Epithelial cell of proximal tubule (primary cell): Measurements from ENCODE around the gene MYO1F. TPM values are rescaled to one million over a fixed set of nuclear protein-coding genes. Genes with fewer than 3 reads are reported as not detected.

Experiments used
- DNase-seq: peaks from one replicate; pipeline ENCODE4 v3.0.0-alpha.2; 2011; ENCODE audit warnings: low read depth
- H3K4me3 ChIP-seq: 2 replicates; pipeline ENCODE4 v1.5.1; 2011; ENCODE audit warnings: low read depth, mild to moderate bottlenecking, low read length
- total RNA-seq: library from RNA; depleted of rRNA; stranded (reverse); fragments of >200 nt; gene quantifications from 2 replicates; pipeline ENCODE4 v1.2.3, GENCODE V29; 2015
- TF ChIP-seq, protein P1 (sequence below): conservative IDR thresholded peaks from 2 replicates; pipeline ENCODE4 v1.5.1; 2012; ENCODE audit warnings: low read depth, mild to moderate bottlenecking, low read length

MYO1F gene
- total RNA-seq, 1 donor from 2014 or later: 0.06 TPM

DNA sequence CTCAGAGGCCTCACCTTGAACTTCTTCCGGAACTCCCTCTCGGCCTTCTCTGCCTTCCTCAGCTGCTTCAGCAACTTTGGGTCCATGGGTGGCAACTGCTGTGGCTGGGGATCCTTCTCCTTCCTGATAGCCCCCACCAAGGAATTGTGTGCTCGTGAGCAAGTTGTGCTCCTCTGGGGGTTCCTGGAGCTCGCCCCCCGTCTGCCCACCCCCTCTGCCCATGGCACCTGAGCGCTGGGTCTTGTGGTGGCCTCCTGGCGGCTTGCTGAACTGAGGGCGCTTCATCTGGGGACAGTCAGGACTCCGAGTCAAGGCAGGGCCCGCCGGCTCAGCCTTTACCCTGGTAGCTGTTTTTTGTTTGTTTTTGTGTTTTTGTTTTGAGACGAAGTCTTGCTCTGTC is 86.4 kb downstream of the MYO1F start:
- no peak for DNase-seq
- H3K4me3 ChIP-seq: no peak overlapping the region
- TF ChIP-seq, protein P1, sequence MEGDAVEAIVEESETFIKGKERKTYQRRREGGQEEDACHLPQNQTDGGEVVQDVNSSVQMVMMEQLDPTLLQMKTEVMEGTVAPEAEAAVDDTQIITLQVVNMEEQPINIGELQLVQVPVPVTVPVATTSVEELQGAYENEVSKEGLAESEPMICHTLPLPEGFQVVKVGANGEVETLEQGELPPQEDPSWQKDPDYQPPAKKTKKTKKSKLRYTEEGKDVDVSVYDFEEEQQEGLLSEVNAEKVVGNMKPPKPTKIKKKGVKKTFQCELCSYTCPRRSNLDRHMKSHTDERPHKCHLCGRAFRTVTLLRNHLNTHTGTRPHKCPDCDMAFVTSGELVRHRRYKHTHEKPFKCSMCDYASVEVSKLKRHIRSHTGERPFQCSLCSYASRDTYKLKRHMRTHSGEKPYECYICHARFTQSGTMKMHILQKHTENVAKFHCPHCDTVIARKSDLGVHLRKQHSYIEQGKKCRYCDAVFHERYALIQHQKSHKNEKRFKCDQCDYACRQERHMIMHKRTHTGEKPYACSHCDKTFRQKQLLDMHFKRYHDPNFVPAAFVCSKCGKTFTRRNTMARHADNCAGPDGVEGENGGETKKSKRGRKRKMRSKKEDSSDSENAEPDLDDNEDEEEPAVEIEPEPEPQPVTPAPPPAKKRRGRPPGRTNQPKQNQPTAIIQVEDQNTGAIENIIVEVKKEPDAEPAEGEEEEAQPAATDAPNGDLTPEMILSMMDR: no peak

GRCh38 chr19:8490395-8490760 is 86.9 kb downstream of the MYO1F start:
- TF ChIP-seq, protein P1: no peak
- DNase-seq: no peak
- no peak overlapping the region for H3K4me3 ChIP-seq

DNA sequence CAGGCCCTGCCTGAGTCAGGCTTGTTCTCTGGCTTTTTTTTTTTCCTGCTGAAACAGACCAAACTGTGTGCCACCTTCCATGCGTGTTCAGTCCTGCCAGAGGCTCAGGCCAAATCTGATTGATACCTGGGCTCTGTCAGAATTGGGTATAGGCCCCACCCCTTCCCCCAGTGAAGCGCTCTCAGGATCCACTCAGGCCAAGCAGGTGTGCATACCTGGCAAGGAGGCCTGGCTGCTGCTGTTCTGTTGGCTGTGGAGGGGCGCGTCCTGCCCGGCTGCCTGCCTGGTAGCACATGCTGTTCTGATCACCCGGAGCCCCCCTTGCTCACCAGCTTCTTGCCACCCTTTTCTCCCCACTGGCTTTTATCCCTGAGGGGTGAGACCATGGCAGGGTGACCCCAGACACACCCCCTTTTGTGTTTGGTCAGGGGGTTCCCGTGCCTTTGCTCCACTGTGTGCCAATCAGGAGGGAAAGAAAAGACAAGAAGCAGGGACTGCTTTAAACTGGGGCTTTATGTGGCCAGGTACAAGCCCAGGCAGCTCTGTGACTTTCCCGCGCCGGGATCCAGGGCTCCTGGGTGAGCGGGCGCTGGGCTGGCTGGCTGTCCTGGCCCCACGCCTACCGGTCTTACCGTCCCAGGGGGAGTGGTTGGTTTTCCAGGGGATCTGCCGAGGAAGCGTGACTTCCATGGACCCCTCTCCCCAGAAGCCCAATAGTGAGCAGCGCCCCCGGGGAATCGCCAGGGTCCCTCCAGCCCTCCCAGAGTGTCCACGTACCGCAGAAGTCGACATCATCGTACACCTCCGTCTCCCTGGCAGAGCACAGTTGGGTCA is 87.5 kb downstream of the MYO1F start:
- no peak overlapping the region for H3K4me3 ChIP-seq
- DNase-seq: no peak

GRCh38 chr19:8488365-8488764 is 88.9 kb downstream of the MYO1F start:
- no peak for DNase-seq
- no peak overlapping the region for H3K4me3 ChIP-seq
- TF ChIP-seq, protein P1: no peak

More for the DNA sequence above, 87.5 kb downstream of the MYO1F start:
- TF ChIP-seq, protein P1: no peak

- no peak overlapping the region for H3K4me3 ChIP-seq
- TF ChIP-seq, protein P1: no peak
- no peak for DNase-seq
These were observed 89.9 kb downstream of the MYO1F start for GRCh38 chr19:8487137-8487851.

- TF ChIP-seq, protein P1: no peak
- DNase-seq: no peak
- no peak overlapping the region for H3K4me3 ChIP-seq
These were observed 90.5 kb downstream of the MYO1F start for GRCh38 chr19:8486661-8487136.
